Colonic mucosa (tissue), 4 donors: ENCODE measurements around the gene MYL4. TPM values are rescaled to one million over a fixed set of nuclear protein-coding genes. Genes with fewer than 3 reads are reported as not detected.

Experiments used
- DNase-seq: peaks from one replicate; pipeline ENCODE4 v3.0.0-alpha.2; 2020
- H3K27ac ChIP-seq: fragments of 200-600 bp; one replicate; pipeline ENCODE4 v1.8.0; 2021
- H3K27me3 ChIP-seq: fragments of 200-600 bp; one replicate; pipeline ENCODE4 v1.8.0; 2021
- H3K36me3 ChIP-seq: fragments of 200-600 bp; one replicate; pipeline ENCODE4 v1.8.0; 2021
- H3K4me1 ChIP-seq: fragments of 200-600 bp; one replicate; pipeline ENCODE4 v1.8.0; 2021; ENCODE audit warnings: mild to moderate bottlenecking
- H3K4me3 ChIP-seq: fragments of 200-600 bp; one replicate; pipeline ENCODE4 v1.8.0; 2021
- H3K9ac ChIP-seq, 2 donors: one replicate each; pipeline ENCODE4 v1.7.0; 2013; ENCODE audit warnings: control low read depth in 2 of 2, low read depth in 2 of 2, low read length in 2 of 2
- H3K9me3 ChIP-seq: fragments of 200-600 bp; one replicate; pipeline ENCODE4 v1.8.0; 2021
- intact Hi-C: fragments of 100-400 bp; cut with DNase I; formaldehyde crosslinking; loops from one replicate; pipeline ENCODE4 v1.14.1; 2022
- total RNA-seq, 2 donors: library from RNA; stranded (reverse); fragmentation: NEBNext Ultra II Directional in 1 of 2; extraction: Animal tissue kit (Norgen Biotek cat#: 25700) in 1 of 2; gene quantifications; one replicate each; pipeline ENCODE4 v1.2.1, GENCODE V29; 2021
- TF ChIP-seq, protein P1 (sequence below): fragments of 200-600 bp; IDR thresholded peaks from one replicate; pipeline ENCODE4 v1.8.0; 2022; ENCODE audit warnings: antibody characterized with exemption, mild to moderate bottlenecking
- donor health status: healthy.
- donor health status: DM: no; HTN: no; CAD: no.
- donor health status: DM: no; HTN: no; CAD: no.

The MYL4 gene
- total RNA-seq, 2 donors from 2014 or later: 0.59 to 0.69 TPM

- H3K4me1 ChIP-seq: peaks cover 7% of the 10 kb centered on the region
- no peak overlapping the region for H3K4me3 ChIP-seq
- no peaks in the 10 kb centered on the region for H3K27me3 ChIP-seq
- H3K36me3 ChIP-seq: no peaks in the 10 kb centered on the region
- DNase-seq: no peak
- intact Hi-C loops: no loop called here
- H3K9ac ChIP-seq: no peak overlapping the region
- TF ChIP-seq, protein P1, sequence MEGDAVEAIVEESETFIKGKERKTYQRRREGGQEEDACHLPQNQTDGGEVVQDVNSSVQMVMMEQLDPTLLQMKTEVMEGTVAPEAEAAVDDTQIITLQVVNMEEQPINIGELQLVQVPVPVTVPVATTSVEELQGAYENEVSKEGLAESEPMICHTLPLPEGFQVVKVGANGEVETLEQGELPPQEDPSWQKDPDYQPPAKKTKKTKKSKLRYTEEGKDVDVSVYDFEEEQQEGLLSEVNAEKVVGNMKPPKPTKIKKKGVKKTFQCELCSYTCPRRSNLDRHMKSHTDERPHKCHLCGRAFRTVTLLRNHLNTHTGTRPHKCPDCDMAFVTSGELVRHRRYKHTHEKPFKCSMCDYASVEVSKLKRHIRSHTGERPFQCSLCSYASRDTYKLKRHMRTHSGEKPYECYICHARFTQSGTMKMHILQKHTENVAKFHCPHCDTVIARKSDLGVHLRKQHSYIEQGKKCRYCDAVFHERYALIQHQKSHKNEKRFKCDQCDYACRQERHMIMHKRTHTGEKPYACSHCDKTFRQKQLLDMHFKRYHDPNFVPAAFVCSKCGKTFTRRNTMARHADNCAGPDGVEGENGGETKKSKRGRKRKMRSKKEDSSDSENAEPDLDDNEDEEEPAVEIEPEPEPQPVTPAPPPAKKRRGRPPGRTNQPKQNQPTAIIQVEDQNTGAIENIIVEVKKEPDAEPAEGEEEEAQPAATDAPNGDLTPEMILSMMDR: no peak
- H3K27ac ChIP-seq: no peak overlapping the region
- H3K9me3 ChIP-seq: no peaks in the 10 kb centered on the region
Observed at GRCh38 chr17:47272491-47272890, 63.3 kb downstream of the MYL4 start.

DNA sequence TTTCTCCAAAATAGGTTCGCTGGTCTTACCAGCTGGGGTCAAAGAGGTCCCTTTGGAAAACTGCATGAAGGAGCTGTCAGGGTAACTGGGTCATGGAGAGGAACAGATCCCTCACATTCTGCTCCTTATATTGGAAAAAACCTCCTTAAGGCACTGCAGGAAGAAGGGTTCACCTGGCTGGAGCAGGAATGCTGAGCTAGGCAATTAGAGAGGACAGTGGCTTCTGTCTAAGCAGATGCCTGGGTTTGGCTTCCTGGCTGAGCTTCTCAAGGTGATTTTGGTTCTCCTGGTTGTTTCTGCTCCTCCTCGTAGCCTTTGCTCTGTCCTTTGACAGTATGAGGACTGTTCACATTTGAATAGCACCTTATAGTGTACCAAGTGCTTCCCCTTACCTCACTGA lies 64.1 kb downstream of the MYL4 start:
- Histone ChIP-seq H3K27ac (no peak overlapping the region), H3K4me1 (peaks cover 7% of the 10 kb centered on the region), H3K27me3 (no peaks in the 10 kb centered on the region), H3K36me3 (no peaks in the 10 kb centered on the region), H3K4me3 (no peak overlapping the region), H3K9ac (no peak overlapping the region), H3K9me3 (no peaks in the 10 kb centered on the region)
- TF ChIP-seq, protein P1: no peak
- no peak for DNase-seq
- intact Hi-C loops: no loop called here

Other genes starting within 250 kb of the MYL4 start
- gene RPRML, start 230.1 kb upstream of the MYL4 start, total RNA-seq: not detected
- gene CDC27, start 20.1 kb upstream of the MYL4 start, total RNA-seq: 10 to 100 TPM; 60.4 to 65.5 TPM
- 10 to 100 TPM in 1 of 2 donors, 1 to 10 TPM in 1; 1.9 to 15.4 TPM for gene ITGB3, start 44.5 kb downstream of the MYL4 start, total RNA-seq
- 1 to 10 TPM; 2.6 to 3.2 TPM for gene EFCAB13, start 114.6 kb downstream of the MYL4 start, total RNA-seq